Right forelimb (tissue), 1 donor: Measurements from ENCODE around the gene HK1.
A peak's percentile ranks its signal among the peaks of the same experiment; 100 is the strongest.
"Not testable (repeated sequence)": the region's sequence is repeated elsewhere in the genome, so short reads cannot be mapped to it uniquely, and the experiment has no call there.

Experiments
- DNase-seq: peaks from one replicate; pipeline ENCODE4 v3.0.0-alpha.2; 2018

Gene HK1

DNA sequence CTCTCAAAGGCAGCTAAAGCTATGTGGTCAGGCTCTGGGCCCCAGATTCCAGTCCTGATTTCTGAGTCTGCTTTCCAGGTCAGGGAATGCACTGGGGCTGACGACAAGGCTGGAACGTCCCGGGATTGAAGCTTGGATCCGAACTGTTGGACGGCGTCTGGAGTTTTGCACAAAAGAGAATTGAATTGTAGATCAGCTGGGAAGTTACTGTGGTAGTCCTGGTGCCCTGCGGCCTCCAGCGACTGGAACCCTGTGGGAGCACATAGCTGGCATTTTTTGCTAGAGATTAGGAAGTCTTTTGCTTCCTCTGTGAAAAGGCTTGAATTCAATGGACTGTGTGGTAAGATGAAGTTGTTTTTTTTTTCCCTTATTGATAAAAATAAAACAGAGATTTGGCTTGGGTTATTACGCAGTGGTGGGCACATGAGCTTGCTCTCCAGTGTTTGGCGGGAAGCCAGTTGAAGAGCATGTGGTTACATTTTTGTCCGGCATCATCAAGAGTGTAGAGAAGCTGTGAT lies at the start of gene HK1:
Gene HK1 (plus strand): TSS at position 51 of the 518 bp plus-strand sequence.
- no peak for DNase-seq

DNA sequence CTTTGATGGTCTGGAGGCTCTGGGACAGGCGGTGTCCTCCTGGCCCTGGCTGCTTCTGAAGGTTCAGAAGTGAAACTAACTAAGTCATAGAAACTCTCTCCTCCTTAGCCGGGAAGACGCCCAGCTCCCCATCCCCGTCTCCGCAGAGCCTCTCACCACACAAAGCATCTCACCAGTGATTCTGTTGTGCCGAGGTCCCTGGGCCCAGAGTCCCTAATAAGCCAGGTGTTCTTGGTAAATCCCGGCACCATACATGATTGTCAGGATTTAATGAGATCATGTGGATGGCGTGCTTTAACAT lies 48.7 kb upstream of the HK1 start:
- DNase-seq = no peak

DNA sequence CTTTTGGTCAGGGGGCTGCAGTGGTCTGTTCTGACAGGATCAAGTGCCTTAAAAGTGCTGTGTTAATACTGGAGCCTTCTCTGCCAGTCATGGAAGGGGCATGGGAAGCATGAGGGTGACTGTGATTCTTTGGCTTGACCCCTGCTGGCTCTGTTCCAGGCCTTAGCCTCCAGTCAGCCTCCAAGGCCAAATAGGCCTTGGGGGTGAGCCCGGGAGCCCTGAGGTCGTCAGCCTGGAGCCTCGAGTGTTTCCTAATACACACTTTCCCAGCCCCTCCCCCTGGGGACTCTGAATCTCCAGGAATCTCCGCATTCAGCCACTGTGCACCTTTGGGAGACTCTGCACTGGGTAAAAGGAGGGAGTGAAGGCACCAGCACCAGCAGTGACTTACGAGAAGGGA lies 48.2 kb upstream of the HK1 start:
- no peak for DNase-seq

DNA sequence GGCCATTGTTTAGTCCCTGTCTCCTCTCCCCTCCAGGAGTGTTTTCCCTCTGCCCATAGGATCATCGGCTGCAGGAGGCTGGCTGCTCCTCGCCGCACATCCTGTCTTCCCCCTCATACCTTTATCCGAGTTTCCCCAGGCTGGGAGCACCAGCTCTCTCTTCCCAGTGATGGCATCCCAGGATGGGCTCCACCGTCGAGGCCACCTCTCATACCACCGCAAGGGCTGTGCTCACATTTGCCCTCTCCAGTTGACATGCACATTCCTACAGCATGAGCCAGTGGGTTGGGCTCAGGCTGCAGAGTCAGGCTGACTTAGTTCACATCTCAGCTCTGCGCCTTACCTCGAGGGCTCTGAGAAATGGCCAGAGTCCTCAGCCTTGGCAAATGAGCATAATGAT lies 46.0 kb upstream of the HK1 start:
- no peak for DNase-seq

DNA sequence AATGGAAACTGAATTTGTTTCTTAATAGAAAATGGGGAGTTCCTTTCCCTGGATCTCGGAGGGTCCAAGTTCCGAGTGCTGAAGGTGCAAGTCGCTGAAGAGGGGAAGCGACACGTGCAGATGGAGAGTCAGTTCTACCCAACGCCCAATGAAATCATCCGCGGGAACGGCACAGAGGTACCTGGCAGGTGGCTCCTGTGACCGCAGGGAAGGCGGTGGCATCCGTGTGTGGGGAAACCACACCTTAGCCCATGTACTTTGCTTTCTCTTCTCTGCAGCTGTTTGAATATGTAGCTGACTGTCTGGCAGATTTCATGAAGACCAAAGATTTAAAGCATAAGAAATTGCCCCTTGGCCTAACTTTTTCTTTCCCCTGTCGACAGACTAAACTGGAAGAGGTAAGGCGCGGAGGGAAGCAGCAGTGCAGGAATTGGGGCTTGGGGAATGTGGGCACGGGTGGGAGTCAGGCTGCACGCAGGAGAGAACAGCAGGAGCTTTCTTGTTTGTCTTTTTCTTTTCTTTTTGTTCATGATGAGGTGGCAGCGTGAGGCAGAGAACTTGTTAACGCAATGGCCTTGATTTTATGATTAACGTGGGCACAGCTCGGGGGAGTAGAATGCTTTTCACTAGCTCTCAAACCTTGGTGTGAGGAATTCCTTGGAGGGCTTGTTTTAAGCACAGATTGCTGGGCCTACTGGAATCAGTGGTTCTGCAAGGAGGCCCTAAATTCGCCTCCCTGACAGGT lies 45.4 kb upstream of the HK1 start:
- peak; percentile 7 for DNase-seq

DNA sequence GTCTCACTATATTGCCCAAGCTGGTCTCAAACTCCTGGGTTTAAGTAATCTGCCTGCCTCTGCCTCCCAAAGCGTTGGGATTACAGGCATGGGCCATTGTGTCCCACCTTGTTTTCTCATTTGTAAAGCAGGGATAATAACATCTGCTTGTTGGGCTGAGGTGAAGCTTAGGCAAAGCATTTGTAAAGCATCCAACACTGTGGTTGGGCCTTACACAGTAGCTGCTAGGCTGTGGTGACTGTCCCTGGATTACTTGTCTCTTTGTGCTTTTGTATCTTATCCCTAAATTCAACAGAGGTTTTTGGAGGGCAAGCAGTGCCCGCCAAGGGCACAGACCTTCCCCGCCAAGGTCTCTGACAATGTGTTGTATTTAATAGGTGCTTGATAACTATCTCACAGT lies 43.8 kb upstream of the HK1 start:
- no peak for DNase-seq

DNA sequence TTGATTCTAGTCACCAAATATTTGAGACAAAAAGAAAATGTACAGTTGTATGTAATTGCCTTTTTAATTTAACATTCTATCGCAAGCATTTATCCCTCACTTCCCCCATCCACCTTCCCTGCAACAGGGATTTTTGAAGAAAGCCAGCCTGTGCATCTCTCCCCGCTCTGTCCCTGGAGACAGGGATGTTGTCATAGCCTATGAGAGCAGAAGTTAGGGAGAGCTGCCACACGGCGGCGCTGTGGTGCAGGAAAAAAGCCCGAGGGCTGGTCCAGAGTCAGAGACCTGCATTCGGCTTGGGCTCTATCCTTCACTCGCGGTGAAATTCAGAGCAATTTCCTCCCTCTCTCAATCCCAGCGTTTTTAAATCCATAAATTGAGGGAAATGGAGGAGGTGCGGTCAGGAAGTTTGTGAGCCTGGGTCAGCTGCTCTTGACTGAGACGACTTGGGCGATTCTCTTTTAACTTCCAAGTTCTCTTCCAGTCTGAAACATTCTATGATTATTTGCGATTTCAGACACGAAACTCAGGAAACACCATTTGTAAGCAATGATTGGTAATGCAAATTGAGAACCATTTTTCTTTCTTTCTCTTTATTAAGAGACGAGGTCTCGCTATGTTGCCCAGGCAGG lies 40.7 kb upstream of the HK1 start:
- DNase-seq = peak; percentile 93

DNA sequence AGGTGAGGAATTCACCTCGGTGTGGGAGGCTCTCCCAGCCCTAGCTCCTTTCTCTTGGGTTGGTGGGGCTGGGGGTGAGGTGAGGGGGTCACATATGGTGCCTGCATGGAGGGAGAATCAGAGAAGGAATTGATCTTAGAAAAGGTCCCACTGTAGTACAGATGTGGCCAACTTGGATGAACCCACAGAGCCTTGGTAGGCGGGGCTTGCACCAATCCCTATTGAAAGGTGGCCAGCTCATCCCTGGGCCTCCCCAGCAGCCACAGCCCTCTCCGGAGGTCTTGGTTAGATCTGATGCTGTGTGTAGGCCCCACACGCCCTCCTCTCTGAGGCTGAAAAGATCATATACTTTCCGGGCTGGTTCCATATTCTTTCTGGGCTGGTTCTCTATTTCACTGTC lies 39.2 kb upstream of the HK1 start:
- peak; percentile 24 for DNase-seq

DNA sequence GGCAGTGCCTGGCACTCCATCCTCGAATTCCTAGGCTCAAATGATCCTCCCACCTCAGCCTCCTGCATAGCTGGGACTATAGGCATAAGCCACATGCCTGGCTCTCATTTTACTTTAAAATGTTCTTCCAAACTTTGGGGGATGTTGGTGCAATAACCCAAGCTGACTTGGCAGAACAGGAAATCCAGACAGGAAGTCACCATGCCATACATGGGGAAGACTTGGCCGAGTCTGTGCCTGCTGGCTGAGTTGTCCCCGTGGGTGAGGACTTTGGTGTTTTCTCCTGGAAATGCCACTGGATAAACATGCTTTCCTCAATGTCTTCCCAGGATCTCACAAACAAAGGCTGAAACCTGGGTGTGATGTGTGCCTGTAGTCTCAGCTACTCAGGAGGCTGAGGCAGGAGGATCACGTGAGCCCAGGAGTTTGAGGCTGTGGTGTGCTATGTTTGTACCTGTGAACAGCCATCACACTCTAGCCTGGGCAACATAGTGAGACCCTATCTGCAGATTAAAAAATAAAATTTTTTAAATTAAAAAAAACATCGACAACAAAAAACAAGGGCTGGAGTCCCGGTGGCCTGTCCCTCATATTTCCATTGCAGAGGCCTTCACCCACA lies 38.4 kb upstream of the HK1 start:
- DNase-seq = no peak

DNA sequence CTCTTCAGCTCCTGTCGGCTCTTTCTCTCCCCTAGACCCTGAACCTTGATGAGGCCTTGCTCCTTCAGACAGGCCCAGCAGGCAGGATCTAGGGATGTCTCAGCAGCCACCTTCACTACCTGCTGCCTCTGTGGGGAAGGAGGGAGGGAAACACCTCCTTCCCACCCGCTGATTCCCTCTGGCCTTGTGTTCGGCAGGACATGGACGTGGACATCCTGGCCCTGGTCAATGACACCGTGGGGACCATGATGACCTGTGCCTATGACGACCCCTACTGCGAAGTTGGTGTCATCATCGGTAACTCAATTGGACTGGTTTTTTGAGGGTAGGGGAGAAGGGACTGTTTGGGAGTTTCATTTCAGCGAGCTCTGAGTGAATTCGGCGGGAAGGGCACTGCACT lies 37.8 kb upstream of the HK1 start:
- no peak for DNase-seq

DNA sequence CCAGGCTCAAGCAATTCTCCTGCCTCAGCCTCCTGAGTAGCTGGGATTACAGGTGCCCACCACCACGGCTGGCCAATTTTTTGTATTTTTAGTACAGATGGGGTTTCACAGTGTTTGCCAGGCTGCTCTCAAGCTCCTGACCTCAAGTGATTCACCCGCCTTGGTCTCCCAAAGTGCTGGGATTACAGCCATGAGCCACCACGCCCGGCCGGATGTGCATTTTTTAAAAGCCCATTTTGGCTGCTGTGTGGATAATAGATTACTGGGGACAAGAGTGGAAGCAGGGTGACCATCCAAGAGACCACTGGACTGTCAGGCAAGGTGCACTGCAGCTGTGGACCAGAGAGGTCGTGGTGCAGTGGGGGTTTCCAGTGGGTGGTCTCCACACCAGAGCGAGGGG lies 36.7 kb upstream of the HK1 start:
- DNase-seq = peak; percentile 41

DNA sequence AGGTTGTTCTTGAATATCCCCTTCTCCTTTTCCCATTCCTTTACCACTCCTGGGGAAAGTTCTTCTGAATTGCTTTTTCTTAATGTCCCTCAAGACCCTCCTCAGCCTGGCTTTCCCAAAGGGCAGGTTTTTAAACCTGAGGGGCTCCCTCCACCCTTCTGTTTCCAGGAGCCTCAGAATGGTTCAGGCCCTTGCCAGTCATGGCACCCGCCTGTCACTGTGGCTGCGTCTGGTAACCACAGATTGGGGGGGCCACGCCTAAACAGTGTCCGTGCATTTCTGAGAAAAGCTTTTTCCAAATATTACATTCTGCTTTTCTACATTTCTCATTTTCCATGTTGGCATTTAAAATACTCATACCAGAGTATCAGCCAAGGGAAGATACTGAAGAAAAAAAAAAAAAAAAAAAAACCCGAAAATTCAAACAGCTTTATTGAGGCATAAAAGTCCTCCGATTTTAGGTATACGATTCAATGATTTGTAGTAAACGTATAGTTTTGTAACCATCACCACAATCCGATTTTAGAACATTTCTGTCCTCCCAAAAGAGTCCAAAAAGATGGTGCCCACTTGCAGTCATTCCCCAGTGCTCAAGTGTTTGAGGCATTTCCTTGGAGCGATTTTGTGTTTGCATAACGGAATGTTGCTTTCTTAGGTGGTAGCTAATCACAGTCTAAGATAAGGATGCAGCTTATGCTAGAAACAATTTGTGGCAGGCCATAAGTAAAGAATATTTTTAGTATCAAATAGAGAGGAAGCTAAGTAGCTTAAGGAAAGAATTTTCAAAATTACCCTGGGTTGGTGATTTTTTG lies 36.0 kb upstream of the HK1 start:
- peak; percentile 0 for DNase-seq

DNA sequence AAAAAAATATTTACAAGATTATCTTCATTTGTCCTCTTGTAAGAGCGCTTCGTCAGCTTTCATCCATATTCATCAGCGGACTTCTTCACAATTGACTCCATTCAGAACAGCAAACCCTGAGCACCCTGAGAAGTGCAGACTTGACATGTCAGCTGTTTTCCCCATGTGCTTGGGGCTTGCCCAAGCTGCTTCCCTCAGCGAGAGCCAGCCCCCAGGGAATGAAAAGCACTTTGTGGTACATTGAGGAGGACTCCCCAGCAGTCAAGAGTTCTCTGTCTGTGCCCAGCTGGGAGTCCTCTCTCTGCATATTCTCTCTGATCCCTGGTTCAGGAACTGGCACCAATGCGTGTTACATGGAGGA lies 35.5 kb upstream of the HK1 start:
- no peak for DNase-seq

DNA sequence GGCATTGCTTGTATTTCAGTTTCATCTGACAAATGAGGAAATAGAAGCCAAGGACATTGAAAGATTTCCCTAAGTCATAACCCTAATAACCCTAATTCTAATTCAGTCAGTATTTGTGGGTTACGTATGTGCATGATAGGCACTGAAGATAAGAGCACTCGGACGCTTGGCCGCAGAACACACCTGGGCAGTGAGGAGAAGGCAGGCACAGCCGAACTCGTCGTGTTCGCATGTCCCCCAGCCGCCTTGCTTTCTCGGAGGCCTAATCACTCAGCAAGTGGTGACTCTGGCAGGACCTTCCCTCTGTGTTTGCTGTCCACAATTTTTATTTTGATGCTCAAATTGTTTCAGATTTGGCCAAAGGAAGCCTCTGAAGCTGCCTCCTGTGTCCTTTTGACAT lies 34.5 kb upstream of the HK1 start:
- DNase-seq = peak; percentile 2

DNA sequence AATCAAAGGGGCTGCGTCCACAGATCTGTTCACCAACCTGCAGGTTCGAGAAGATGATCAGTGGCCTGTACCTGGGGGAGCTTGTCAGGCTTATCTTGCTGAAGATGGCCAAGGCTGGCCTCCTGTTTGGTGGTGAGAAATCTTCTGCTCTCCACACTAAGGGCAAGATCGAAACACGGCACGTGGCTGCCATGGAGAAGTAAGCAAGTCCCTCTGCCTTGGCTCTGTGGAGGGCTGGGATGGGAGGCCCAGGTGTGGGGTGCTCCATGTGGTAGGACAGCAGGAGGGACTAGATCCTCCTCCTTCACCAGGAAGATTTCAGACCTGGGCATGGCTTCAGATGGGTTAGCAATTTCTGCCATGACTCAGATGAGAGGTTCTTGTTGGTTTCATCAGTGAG lies 32.3 kb upstream of the HK1 start:
- DNase-seq = peak; percentile 4

DNA sequence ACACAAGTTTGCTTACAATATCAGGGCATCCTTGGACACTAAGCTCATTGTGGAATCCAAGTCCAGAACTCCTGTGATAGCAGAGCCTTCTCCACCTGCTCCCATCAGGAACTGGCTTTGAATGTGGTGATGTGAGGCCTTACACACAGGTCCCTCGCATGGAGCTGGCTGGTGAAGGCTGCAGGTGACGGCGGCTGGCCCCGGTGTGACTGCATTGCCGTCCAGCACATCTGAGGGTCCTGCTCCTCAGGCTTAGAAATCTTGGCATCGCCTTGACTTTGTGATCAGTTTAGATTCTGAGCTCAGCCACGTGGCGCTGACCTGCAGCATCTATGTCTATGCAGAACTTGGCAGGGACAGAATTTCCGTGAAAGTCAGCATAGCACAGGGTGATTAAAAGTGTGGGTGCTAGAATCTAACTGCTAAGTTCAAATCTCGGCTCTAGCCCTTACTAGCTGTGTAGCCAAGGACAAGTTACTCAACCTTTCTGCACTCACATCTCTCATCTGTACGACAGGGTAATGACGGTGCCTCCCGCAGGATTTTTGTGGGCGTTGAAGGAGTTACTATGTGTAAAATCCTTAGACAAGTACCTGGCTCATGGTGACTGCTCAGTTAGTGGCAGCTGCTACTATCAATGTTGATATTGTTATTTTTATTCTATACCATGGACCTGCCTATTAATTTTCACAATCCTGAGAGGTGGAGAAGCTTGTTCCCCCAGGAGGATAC lies 31.5 kb upstream of the HK1 start:
- DNase-seq = no peak

DNA sequence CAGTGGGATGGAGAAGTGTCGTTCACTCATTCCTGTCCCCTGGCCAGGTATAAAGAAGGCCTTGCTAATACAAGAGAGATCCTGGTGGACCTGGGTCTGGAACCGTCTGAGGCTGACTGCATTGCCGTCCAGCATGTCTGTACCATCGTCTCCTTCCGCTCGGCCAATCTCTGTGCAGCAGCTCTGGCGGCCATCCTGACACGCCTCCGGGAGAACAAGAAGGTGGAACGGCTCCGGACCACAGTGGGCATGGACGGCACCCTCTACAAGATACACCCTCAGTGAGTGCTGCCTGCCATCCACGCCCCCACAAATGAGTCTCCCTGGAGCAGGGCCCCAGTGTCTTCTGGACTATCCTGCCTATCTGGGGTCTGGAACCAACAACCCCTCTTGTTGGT lies 31.0 kb upstream of the HK1 start:
- DNase-seq = no peak

DNA sequence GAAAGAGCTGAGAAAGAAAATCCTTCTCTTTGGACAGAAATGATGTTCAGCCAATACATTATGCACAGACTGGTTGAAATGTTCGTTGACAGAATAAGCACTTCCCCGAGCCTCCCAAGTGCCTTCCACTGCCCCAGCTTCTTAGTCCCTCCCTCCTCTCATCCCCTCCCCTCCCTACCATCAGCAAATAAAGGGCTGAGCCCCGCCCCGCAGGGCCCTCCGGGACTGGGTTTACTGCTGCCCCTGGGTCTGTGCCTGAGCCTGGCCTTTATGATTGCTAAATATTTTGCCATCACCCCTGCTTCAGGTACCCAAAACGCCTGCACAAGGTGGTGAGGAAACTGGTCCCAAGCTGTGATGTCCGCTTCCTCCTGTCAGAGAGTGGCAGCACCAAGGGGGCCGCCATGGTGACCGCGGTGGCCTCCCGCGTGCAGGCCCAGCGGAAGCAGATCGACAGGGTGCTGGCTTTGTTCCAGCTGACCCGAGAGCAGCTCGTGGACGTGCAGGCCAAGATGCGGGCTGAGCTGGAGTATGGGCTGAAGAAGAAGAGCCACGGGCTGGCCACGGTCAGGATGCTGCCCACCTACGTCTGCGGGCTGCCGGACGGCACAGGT lies 30.1 kb upstream of the HK1 start:
- DNase-seq = no peak

DNA sequence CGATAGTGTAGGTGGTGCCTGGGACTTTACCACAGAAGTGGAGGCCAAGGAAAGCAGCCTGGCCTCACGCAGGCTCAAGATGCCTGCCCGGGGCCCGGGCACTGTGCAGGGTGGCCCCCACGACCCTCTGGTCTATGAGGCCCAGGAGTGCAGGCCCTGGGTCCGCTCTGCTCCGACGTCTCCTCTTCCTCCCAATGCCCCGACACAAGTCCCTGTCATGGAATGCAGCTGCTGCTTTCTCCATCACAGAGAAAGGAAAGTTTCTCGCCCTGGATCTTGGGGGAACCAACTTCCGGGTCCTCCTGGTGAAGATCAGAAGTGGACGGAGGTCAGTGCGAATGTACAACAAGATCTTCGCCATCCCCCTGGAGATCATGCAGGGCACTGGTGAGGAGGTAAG lies 28.3 kb upstream of the HK1 start:
- DNase-seq = no peak

DNA sequence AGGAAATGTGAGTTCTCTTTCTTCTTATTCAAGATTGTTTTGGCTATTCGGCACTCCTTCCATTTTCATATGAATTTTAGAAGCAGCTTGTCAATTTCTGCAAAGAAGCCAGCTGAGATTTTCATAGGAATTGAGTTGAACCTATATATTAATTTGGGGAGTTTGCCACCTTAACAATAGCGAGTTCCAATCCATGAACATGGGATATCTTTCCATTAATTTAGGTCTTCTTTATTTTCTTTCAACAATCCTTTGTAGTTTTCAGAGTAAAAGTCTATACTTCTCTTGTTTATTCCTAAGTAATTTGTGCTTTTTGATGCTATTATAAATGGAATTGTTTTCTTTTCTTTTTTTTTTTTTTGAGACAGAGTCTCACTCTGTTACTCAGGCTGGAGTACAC lies 26.9 kb upstream of the HK1 start:
- not testable (repeated sequence) for DNase-seq

DNA sequence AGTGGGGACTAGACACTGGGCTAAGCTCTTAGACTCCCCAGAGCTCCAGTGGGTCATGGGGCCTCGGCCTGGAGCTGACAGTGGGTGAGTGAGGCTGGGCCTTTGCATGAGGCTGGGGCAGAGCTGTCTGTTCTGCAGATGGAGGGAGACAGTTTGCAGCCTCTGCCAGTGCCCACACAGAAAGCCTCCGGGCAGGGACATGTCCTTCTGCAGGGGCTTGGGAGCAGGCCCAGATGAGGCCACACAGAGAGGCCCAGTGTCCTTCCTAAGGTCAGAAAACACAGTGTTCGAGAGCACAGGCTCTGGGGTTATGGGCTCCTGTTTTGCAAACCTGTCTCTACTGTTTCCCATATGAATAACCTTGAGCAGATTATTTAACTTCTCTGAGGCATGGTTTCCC lies 25.1 kb upstream of the HK1 start:
- DNase-seq = no peak

DNA sequence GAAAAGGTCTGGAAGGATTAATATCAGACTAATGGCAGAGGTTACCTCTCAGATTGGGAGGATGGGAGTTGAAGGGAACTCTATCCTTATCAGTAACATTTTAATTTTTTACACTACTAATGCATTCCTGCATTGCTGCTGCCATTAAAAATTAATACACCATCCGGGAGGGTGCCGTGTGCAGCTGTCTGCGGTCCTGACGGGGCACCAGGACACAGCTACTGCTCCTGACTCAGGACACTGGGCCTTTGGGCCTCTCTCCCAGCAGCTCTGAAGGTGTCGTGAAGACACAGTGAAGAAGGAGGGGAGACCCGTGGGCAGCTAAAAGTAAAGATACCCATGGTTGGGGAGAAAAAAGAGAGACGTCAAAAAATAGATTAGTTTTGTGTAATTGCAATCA lies 23.4 kb upstream of the HK1 start:
- DNase-seq = no peak
